Muscle of back (tissue), 11 donors: ENCODE data around the gene TESMIN. TPM values are rescaled to one million over a fixed set of nuclear protein-coding genes. Genes with fewer than 3 reads are reported as not detected.

Source experiments
- DNase-seq, 3 donors: peaks; one replicate each; pipeline versions ENCODE4 v3.0.0 to v3.0.0-alpha.2; 2013
- polyA plus RNA-seq, 10 donors: library from polyadenylated mRNA; unstranded; fragments of 120-200 nt; gene quantifications; one replicate each; pipeline ENCODE4 v1.2.1, GENCODE V29; 2013; ENCODE audit not compliant: insufficient read length in 10 of 10

Gene TESMIN
- polyA plus RNA-seq, 10 donors: 0.27 to 1.7 (median 0.56) TPM

- no peak for DNase-seq
These were observed 11.9 kb upstream of the TESMIN start for GRCh38 chr11:68763181-68763721.

- no peak for DNase-seq
These were observed 11.2 kb upstream of the TESMIN start for GRCh38 chr11:68762481-68762880.

DNA sequence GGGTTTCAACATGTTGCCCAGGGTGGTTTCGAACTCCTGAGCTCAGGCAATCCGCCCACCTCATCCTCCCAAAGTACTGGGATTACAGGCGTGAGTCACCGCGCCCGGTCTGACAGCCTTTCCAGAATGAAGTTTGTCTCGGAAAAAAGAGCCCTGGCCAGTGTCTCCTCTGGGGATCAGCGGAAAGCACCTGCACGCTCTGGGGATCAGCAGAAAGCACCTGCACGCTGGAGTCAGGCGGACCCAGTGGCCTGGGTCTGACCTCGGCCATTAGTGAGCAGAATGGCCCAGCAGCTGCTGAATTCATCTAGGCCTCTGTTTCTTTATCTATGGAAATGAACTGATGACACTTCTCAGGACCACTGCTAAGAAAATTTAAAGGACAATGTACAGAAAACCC, 10.5 kb upstream of the TESMIN start:
- no peak for DNase-seq

DNA sequence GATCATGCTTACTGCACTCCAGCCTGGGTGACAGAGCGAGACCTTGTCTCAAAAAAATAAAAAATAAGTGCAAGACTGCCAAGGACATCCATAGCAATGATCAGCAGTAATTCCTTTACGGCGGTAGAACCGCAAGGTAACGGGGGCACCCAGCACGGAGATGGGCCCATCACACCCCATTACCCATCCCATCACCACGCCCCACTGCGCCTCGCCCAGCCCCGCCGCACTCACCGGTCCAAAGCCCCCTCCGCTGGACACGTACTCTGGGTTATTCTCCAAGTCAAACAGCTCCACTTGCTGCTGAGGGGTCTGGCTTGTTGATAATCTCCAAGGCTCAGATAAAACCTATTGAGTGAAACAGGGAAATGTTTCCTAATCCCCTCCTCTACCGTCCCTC, 8.7 kb upstream of the TESMIN start:
- no peak for DNase-seq

GRCh38 chr11:68757711-68758110, 6.4 kb upstream of the TESMIN start:
- DNase-seq: no peak

DNA sequence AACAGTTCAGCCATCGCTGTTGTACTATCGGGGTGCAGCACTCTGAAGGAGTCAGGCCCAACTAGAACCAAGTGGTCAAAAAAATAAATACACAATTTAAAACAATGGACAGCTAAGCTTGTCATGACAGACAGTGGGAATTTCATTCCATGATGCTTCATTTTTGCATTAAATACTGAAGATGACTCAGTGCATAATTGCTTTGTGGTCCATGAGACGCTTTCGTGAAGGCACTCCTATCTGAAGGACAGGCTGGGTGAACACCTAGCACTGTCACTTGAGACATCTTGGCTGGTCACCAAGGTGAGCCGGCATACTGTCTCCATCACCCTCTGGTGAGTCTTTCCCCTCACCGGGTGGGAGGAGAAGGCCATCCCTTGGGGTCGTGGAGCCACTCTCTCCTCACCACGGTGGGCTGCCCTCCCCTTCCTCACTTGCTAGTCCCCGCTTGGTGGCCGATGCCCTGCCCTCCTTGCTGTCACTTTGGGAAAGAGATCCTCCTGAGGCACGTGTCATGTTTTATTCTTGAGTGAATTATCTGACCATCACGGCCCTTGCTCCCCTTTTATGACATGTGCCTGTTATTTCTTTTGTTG, 4.9 kb upstream of the TESMIN start:
- DNase-seq: no peak

GRCh38 chr11:68753300-68753699, 2.0 kb upstream of the TESMIN start:
- DNase-seq: no peak

DNA sequence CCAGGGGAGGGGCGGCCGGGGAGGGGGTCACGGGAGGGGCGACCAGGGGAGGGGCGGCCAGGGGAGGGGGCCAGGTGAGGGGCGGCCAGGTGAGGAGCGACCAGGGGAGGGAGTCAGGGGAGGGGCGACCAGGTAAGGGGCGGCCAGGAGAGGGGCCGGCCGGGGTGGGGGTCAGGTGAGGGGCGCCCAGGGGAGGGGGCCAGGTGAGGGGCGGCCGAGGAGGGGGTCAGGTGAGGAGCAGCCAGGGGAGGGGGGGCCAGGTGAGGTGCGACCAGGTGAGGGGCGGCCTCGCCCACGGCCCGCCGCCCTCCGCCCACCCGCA, 355 bp downstream of the TESMIN start:
- DNase-seq: no peak

DNA sequence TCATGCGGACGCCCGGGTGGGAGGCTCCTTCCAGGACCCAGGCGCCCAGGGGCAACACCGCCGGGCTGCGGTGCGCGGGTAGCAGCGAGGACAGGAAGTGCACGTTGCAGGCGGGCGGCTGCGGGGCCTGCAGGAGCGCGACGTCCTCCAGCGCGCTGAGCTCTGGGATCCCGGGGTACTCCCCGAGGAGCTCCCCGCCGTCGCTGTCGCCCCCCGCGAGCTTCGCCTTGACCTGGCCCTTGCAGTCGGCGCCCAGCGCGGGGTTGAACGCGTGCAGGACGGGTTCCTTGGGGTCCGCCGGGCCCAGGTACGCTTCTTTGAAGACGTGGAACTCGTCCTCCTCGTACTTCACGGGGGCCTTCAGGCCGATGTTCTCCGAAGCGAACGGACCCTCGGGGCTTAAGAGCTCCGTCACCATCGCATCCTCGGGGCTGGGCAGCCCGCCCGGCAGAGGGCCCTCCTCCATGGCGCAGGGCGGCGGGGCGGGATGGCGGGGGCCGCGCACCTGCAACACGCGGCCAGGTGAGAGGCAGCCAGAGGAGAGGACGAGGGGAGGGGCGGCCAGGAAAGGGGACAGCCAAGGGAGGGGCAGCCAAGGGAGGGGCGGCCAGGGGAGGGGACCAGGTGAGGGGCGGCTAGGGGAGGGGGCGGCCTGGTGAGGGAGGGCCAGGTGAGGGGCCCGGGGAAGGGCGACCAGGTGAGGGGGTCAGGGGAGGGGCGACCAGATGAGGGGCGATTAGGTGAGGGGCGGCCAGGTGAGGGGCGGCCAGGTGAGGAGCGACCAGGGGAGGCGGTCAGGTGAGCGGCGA, 921 bp downstream of the TESMIN start:
- DNase-seq: peak in 2 of 3 donors; percentile 10 to 55

DNA sequence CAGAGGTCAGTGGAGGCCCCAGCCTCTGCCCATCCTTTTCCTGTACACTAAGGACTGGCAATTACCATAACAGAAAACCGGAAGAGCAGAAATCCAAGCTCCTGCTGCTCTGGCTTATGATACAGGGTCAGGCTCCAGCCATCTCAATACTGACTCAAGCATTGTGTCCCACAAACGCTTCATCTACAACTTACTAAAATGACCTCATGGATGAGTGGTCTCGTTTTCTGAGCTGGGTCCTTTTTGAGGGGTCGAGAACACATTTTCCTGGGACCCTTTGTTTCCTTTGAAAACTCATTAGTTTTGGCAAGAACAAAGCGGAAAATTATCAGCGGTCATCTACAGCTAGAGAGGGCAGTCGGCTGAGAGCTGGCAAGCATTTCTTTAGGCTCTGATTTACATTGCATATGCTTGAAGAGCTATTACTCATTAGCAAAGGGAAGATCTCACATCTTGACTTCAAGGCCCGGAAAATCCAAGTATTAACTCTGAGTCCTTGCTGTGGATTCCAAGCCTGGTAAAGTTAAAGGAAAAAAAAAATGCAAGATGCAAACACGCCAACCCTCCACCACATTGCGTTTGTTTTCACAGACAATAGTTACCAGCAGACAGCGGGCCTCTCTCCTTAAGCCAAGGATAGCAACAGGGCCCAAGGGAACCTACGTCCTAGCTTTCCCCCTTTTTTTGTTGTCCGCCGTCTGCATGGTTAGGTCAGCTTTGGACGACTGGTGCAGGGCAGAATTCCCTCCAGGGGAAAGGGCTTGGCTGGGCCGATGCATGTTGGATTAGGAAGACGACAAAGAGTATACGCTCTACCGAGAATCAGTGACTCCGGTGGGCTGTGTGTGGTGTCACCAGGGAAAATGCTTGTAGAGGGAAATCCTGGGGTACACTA, 1.8 kb downstream of the TESMIN start:
- DNase-seq: peak in 2 of 3 donors; percentile 30 to 64

- no peak for DNase-seq
These were observed 3.3 kb downstream of the TESMIN start for GRCh38 chr11:68748061-68748460.

DNA sequence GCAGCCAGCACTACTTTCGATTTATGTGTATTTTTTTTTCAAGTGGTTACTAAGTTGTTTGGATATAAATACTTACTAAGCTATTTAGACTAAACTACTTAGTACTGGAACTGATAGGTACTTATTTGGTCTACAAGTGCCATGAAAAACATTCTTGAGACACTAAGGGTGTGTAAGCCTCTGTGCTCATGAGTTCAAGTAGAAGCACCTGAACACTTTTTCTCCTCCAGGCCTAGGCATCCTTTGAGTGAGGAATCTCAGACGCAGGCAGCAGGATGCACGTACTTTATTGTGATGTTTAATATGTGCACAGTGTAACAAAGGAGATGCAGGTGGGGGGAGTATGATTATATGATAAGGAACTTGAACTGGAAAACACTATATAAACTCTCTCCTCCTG, 7.8 kb downstream of the TESMIN start:
- no peak for DNase-seq

DNA sequence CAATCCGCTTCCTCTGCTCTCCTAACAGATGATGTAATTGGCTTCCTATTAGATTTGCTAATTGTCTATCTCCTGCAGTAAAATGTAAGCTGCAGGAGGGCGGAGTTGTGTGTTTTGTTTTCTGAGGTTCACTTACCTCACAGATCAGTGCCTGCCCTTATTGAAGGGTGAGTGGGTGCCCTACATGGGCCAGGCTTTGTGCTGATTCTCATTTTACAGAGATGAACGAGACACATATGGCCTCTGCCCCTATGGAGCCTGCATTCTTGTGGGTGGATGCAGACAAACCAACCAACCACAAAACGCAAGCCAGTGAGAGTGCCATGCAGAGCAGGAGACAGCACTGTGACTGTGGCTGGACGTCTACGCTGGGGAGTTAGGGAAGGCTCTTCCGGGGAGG, 9.9 kb downstream of the TESMIN start:
- peak in 1 of 3 donors; percentile 5 for DNase-seq

DNA sequence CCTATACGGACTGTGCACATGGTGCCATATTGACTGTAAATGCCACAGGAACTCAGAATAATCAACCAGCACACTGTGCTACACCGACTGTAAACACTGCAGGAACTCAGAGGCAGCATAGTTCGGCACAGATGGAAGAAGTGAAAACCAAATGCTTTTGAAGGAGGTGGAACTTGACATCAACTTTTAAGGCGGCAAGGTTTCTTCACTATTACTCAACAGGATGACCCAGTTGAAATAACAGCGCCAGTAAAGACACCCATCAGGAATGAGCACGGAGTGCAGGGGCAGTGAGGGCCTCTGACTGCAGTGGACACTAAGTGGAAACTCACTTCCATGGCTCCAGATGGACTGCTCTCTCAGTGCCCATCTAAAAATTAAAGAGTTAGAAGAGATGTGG, 15.7 kb downstream of the TESMIN start:
- DNase-seq: no peak

- DNase-seq: no peak
These were observed 16.2 kb downstream of the TESMIN start for GRCh38 chr11:68735125-68735524.

- DNase-seq: no peak
These were observed 17.2 kb downstream of the TESMIN start for GRCh38 chr11:68734111-68734510.

DNA sequence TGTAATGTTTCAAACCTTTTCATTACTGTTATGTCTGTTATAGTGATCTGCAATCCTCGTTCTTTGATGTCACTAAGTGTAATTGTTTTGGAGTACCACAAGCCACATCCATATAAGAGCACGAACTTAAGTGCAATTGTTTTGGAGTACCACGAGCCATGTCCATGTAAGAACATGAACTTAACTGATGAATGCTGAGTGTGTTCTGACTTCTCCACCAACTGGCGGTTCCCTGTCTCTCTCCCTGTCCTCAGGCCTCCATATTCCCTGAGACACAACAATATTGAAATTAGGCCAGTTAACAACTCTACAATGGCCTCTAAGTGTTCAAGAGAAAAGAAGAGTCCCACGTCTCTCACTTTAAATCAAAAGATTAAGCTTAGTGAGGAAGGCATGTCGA, 23.5 kb downstream of the TESMIN start:
- DNase-seq: no peak

DNA sequence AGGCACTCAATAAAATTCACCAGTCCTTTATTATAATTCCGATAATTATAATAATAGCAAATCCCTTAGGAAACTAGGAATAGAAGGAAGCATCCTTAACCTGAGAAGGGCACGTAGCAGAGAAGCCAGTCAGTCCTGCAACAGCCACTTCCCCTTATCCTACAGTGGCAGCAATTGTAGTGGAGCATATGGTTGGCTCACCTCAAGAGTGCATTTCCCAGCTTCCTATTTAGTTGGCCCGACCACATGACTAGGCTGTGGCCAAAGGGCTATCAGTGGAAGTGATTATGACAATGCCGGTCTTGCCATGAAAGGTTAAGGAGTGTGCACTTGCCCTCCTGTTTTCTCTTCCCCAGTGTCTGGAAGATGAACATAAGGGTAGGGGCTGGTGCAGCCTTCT, 27.0 kb downstream of the TESMIN start:
- no peak for DNase-seq

- DNase-seq: no peak
These were observed 29.2 kb downstream of the TESMIN start for GRCh38 chr11:68722143-68722542.

GRCh38 chr11:68721075-68721474, 30.2 kb downstream of the TESMIN start:
- no peak for DNase-seq

DNA sequence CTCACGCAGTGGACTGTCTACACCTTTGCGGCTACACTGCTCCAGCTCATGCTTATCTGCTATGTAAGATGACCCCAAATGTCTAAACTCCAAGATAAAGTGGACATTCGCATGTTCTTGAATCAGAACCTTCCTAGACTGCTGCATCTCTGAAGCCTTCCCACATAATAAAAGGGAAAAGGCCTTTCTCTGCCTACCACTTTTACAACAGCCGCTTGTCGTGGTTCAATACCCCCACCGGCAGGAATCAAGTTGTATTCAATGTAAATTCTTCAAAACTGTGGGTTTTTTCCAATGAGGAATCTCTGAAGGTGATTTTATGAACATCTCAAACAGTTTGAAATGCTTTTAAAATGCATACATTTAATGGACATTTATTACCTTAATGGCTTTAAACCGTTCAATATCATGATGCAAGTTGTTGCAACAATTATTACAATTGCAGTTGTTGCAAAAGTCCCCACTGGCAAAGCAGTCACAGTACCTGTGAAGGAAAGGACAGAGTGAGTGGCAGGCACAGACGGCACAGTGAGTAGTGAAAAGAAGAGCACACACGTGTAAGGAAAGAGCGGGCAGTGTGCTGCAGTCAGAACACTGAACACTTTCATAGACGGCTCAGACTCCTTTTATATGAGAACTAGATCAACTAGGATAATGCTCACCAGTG, 35.7 kb downstream of the TESMIN start:
- DNase-seq: no peak
